IMR-90 (cell line): Measurements from ENCODE around the gene LSM6. TPM values are rescaled to one million over a fixed set of nuclear protein-coding genes. Genes with fewer than 3 reads are reported as not detected.

Experiments used
- ATAC-seq: fragments of 200-7000 bp; cut with Tn5 transposase; 2 replicates; pipeline ENCODE4 v1.9.1; 2020; ENCODE audit warnings: low read depth, mild to moderate bottlenecking, moderate library complexity
- BruUV-seq: library from RNA; stranded (reverse); fragments of 400-500 nt; replicated peaks from 2 replicates; lab custom pipeline; 2021; lab: Mats Ljungman, UMichigan
- CTCF ChIA-PET: fragments of 300-600 bp; formaldehyde crosslinking; extraction: SDS; loops from one replicate; lab custom pipeline; 2021; ENCODE audit warnings: antibody characterized with exemption; lab: Yijun Ruan, JAX
- POLR2A ChIA-PET: fragments of 300-600 bp; sonication (Branson Sonifier 250); formaldehyde crosslinking; loops from one replicate; lab custom pipeline; 2022; ENCODE audit warnings: antibody characterized with exemption; ENCODE audit not compliant: unreplicated experiment; lab: Charles Lee
- DNase-seq: peaks from one replicate; pipeline ENCODE4 v3.0.0; 2013
- H2AFZ ChIP-seq: replicated peaks from 2 replicates; pipeline ENCODE3; 2013; ENCODE audit warnings: low read length, mild to moderate bottlenecking; ENCODE audit not compliant: poor library complexity
- H2AK5ac ChIP-seq: 2 replicates; pipeline ENCODE4 v1.6.1; 2013; ENCODE audit warnings: low read depth, low read length, inconsistent platforms
- H2AK9ac ChIP-seq: replicated peaks from 2 replicates; pipeline ENCODE3; 2013; ENCODE audit warnings: mild to moderate bottlenecking, low read depth, low read length, moderate library complexity; ENCODE audit not compliant: poor library complexity
- H2BK120ac ChIP-seq: 2 replicates; pipeline ENCODE4 v1.6.1; 2013; ENCODE audit warnings: low read depth, low read length, inconsistent platforms
- H2BK15ac ChIP-seq: 3 replicates; pipeline ENCODE4 v1.6.1; 2013; ENCODE audit warnings: low read depth, low read length, inconsistent platforms
- H2BK20ac ChIP-seq: 2 replicates; pipeline ENCODE4 v1.6.1; 2013; ENCODE audit warnings: low read depth, mild to moderate bottlenecking, inconsistent platforms, low read length, moderate library complexity
- H2BK5ac ChIP-seq: 2 replicates; pipeline ENCODE4 v1.6.1; 2013; ENCODE audit warnings: mild to moderate bottlenecking, low read depth, low read length, inconsistent platforms; ENCODE audit not compliant: poor library complexity, severe bottlenecking
- H3K14ac ChIP-seq: replicated peaks from 2 replicates; pipeline ENCODE4 v1.6.1; 2013; ENCODE audit warnings: low read depth, low read length, inconsistent platforms
- H3K18ac ChIP-seq: 2 replicates; pipeline ENCODE4 v1.6.1; 2013; ENCODE audit warnings: low read depth, low read length, control low read depth
- H3K23ac ChIP-seq: 2 replicates; pipeline ENCODE4 v1.6.1; 2013; ENCODE audit warnings: low read depth, low read length, inconsistent platforms
- H3K27ac ChIP-seq: 2 replicates; pipeline ENCODE4 v1.5.1; 2013; ENCODE audit warnings: mild to moderate bottlenecking, control low read depth, low read length; ENCODE audit not compliant: insufficient read depth
- H3K27me3 ChIP-seq: 2 replicates; pipeline ENCODE4 v1.6.1; 2013; ENCODE audit warnings: low read length; ENCODE audit not compliant: control insufficient read depth, insufficient read depth
- H3K36me3 ChIP-seq: 2 replicates; pipeline ENCODE4 v1.6.1; 2013; ENCODE audit warnings: low read length, mixed read lengths; ENCODE audit not compliant: control insufficient read depth, insufficient read depth
- H3K4ac ChIP-seq: 2 replicates; pipeline ENCODE4 v1.6.1; 2013; ENCODE audit warnings: low read depth, low read length, inconsistent platforms
- H3K4me1 ChIP-seq: 2 replicates; pipeline ENCODE4 v1.6.1; 2013; ENCODE audit warnings: low read length, mixed read lengths; ENCODE audit not compliant: control insufficient read depth, insufficient read depth
- H3K4me2 ChIP-seq: 2 replicates; pipeline ENCODE4 v1.6.1; 2013; ENCODE audit warnings: low read depth, mild to moderate bottlenecking, control low read depth, low read length, moderate library complexity
- H3K4me3 ChIP-seq: 2 replicates; pipeline ENCODE4 v1.5.1; 2013; ENCODE audit warnings: low read depth, mild to moderate bottlenecking, control low read depth, low read length, moderate library complexity; ENCODE audit not compliant: insufficient read depth
- H3K56ac ChIP-seq: 2 replicates; pipeline ENCODE4 v1.6.1; 2013; ENCODE audit warnings: low read length, inconsistent platforms; ENCODE audit not compliant: insufficient read depth; ENCODE audit errors: extremely low read depth
- H3K79me1 ChIP-seq, 2 experiments: 2 replicates each; pipeline ENCODE4 v1.6.1; 2013; ENCODE audit warnings: low read length in 2 of 2, inconsistent platforms in 1 of 2, low read depth in 1 of 2
- H3K9ac ChIP-seq: 2 replicates; pipeline ENCODE4 v1.6.1; 2013; ENCODE audit warnings: low read depth, low read length, control low read depth
- H3K9me1 ChIP-seq: 2 replicates; pipeline ENCODE4 v1.6.1; 2013; ENCODE audit warnings: low read length, inconsistent platforms; ENCODE audit not compliant: insufficient read depth
- H3K9me3 ChIP-seq: 2 replicates; pipeline ENCODE4 v1.6.1; 2013; ENCODE audit warnings: low read length; ENCODE audit not compliant: control insufficient read depth, insufficient read depth
- H4K20me1 ChIP-seq: 2 replicates; pipeline ENCODE4 v1.6.1; 2013; ENCODE audit warnings: low read length, inconsistent platforms; ENCODE audit not compliant: insufficient read depth
- H4K5ac ChIP-seq: 2 replicates; pipeline ENCODE4 v1.6.1; 2013; ENCODE audit warnings: mild to moderate bottlenecking, low read depth, low read length, control low read depth
- H4K8ac ChIP-seq, 2 experiments: 2 replicates each; pipeline ENCODE4 v1.6.1; 2013; ENCODE audit warnings: low read depth in 2 of 2, low read length in 2 of 2, control low read depth in 1 of 2, inconsistent platforms in 1 of 2
- H4K91ac ChIP-seq: 2 replicates; pipeline ENCODE4 v1.6.1; 2013; ENCODE audit warnings: low read depth, low read length, inconsistent platforms; ENCODE audit not compliant: insufficient read depth
- MAFK ChIP-seq: IDR thresholded peaks from 2 replicates; pipeline ENCODE4 v1.6.1; 2012; ENCODE audit warnings: low read depth, low read length, improper control_type of control experiment
- MXI1 ChIP-seq: IDR thresholded peaks from 2 replicates; pipeline ENCODE4 v1.6.1; 2012; ENCODE audit warnings: low read depth, mild to moderate bottlenecking, low read length, moderate library complexity, borderline replicate concordance
- RAD21 ChIP-seq: IDR thresholded peaks from 2 replicates; pipeline ENCODE4 v1.6.1; 2012; ENCODE audit warnings: low read length, improper control_type of control experiment
- SMC3 ChIP-seq: fragments of 150-350 bp; IDR thresholded peaks from 2 replicates; pipeline ENCODE4 v1.6.1; 2016; ENCODE audit warnings: low read depth, mild to moderate bottlenecking, antibody characterized with exemption, low read length, moderate library complexity
- dilution Hi-C: fragments of 300-500 bp; cut with HindIII; formaldehyde crosslinking; loops from one replicate; pipeline ENCODE4 v1.14.3; 2018; ENCODE audit warnings: low sequenced_read_pairs; ENCODE audit not compliant: unreplicated experiment
- in situ Hi-C: fragments of 300-500 bp; cut with MboI; formaldehyde crosslinking; loops from 3 replicates; pipeline ENCODE4 v1.14.3; 2019; ENCODE audit warnings: low sequenced_read_pairs, inconsistent platforms, mixed read lengths
- intact Hi-C: fragments of 100-400 bp; cut with micrococcal nuclease; formaldehyde crosslinking; loops from 2 replicates; pipeline ENCODE4 v1.10.0; 2022
- polyA plus RNA-seq, 3 experiments: library from polyadenylated mRNA; depleted of rRNA; stranded (reverse); fragments of >200 nt; gene quantifications; 2 replicates each; pipeline ENCODE4 v1.2.3, GENCODE V29; 2012; ENCODE audit warnings: low replicate concordance in 1 of 3
- total RNA-seq: library from RNA; depleted of rRNA; stranded (reverse); fragments of >200 nt; gene quantifications from 2 replicates; pipeline ENCODE4 v1.2.3, GENCODE V29; 2012
- TF ChIP-seq, protein P1 (sequence below): fragments of 150-350 bp; IDR thresholded peaks from 2 replicates; pipeline ENCODE4 v1.6.1; 2016; ENCODE audit warnings: low read depth, mild to moderate bottlenecking, low read length, moderate library complexity, borderline replicate concordance

LSM6 gene
- total and polyA plus RNA-seq, 2 of the 4 experiments (the other 2 are of a cell fraction) = 13.4 to 17.4 TPM

DNA sequence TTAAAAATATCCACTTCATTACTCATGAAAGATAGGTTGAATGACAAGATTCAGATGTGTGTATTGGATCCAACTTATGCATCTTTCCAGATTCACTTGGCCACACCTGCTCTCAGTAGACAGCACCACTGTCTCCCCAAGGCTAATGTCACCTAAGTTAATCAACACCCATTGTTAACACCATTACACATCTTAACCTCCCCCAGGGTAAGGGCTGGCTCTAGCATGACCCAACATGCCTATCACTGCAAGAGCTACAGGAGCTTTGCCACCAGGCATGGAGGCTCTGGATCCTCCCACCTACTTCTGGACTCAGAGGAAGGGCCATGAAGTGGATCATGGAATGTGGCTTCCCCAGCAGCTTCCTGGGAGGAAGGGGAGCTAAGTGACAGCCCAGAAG lies 32.8 kb upstream of the LSM6 start:
- Histone ChIP-seq H2BK20ac (no peak overlapping the region), H3K18ac (no peak overlapping the region), H2AK9ac (no peak overlapping the region), H3K4me1 (no peaks in the 10 kb centered on the region), H3K36me3 (no peaks in the 10 kb centered on the region), H3K27ac (no peak overlapping the region), H2BK5ac (no peak overlapping the region), H3K14ac (no peak overlapping the region), H4K20me1 (no peaks in the 10 kb centered on the region), H3K79me1 (no peaks in the 10 kb centered on the region), H4K8ac (no peak overlapping the region), H3K4me2 (no peak overlapping the region), H3K27me3 (peaks cover 6% of the 10 kb centered on the region), H2BK120ac (no peak overlapping the region), H3K9ac (no peak overlapping the region), H4K91ac (no peak overlapping the region), H3K23ac (no peak overlapping the region), H3K4ac (no peak overlapping the region), H3K4me3 (no peak overlapping the region), H3K9me1 (no peaks in the 10 kb centered on the region), H2BK15ac (no peak overlapping the region), H4K5ac (no peak overlapping the region), H2AK5ac (no peak overlapping the region), H2AFZ (no peak overlapping the region), H3K56ac (no peak overlapping the region), H3K9me3 (no peaks in the 10 kb centered on the region)
- ChIA-PET CTCF (no interaction called here), POLR2A (no interaction called here)
- dilution Hi-C loops = no loop called here
- ATAC-seq (no peak), DNase-seq (no peak)
- no TSS peak for BruUV-seq
- no peak for TF ChIP-seq MXI1
- no peak for TF ChIP-seq RAD21
- no peak for TF ChIP-seq MAFK
- TF ChIP-seq, protein P1, sequence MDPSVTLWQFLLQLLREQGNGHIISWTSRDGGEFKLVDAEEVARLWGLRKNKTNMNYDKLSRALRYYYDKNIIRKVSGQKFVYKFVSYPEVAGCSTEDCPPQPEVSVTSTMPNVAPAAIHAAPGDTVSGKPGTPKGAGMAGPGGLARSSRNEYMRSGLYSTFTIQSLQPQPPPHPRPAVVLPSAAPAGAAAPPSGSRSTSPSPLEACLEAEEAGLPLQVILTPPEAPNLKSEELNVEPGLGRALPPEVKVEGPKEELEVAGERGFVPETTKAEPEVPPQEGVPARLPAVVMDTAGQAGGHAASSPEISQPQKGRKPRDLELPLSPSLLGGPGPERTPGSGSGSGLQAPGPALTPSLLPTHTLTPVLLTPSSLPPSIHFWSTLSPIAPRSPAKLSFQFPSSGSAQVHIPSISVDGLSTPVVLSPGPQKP = no peak
- TF ChIP-seq SMC3 = no peak
- intact Hi-C loops = no loop called here
- in situ Hi-C loops = no loop called here
